Measurements from ENCODE around the gene TINAG.
"Not testable (repeated sequence)": the region's sequence is repeated elsewhere in the genome, so short reads cannot be mapped to it uniquely, and the experiment has no call there.

TINAG gene

GRCh38 chr6:54310377-54311152, 2.3 kb downstream of the TINAG start:
- DNase-seq = no peak

- no peak for DNase-seq
These were observed 7.4 kb downstream of the TINAG start for GRCh38 chr6:54315656-54316055.

GRCh38 chr6:54320871-54321270, 12.6 kb downstream of the TINAG start:
- no peak for DNase-seq

GRCh38 chr6:54327631-54328030, 19.4 kb downstream of the TINAG start:
- DNase-seq = no peak

- DNase-seq = not testable (repeated sequence)
These were observed 23.3 kb downstream of the TINAG start for GRCh38 chr6:54331571-54331970.

- no peak for DNase-seq
These were observed 27.6 kb downstream of the TINAG start for GRCh38 chr6:54335871-54336270.

GRCh38 chr6:54353975-54354374, 45.7 kb downstream of the TINAG start:
- no peak for DNase-seq

- no peak for DNase-seq
These were observed 46.4 kb downstream of the TINAG start for GRCh38 chr6:54354608-54355007.

- DNase-seq = no peak
These were observed 48.9 kb downstream of the TINAG start for GRCh38 chr6:54357141-54357540.

GRCh38 chr6:54361188-54361587, 52.9 kb downstream of the TINAG start:
- DNase-seq = no peak

- DNase-seq = no peak
These were observed 53.5 kb downstream of the TINAG start for GRCh38 chr6:54361734-54362133.

- DNase-seq = no peak
These were observed 58.6 kb downstream of the TINAG start for GRCh38 chr6:54366667-54367327.

GRCh38 chr6:54377776-54378175, 69.5 kb downstream of the TINAG start:
- no peak for DNase-seq

GRCh38 chr6:54386295-54386694, 78.1 kb downstream of the TINAG start:
- DNase-seq = no peak

- no peak for DNase-seq
These were observed 82.1 kb downstream of the TINAG start for GRCh38 chr6:54390362-54390761.

- no peak for DNase-seq
These were observed 83.3 kb downstream of the TINAG start for GRCh38 chr6:54391577-54391976.

GRCh38 chr6:54403096-54403495, 94.9 kb downstream of the TINAG start:
- no peak for DNase-seq

- no peak for DNase-seq
These were observed 96.5 kb downstream of the TINAG start for GRCh38 chr6:54404791-54405190.

GRCh38 chr6:54411767-54412166, 103.5 kb downstream of the TINAG start:
- DNase-seq = no peak

- DNase-seq = no peak
These were observed 107.3 kb downstream of the TINAG start for GRCh38 chr6:54415517-54415916.

GRCh38 chr6:54419885-54420284, 111.6 kb downstream of the TINAG start:
- DNase-seq = no peak

GRCh38 chr6:54426995-54427394, 118.8 kb downstream of the TINAG start:
- no peak for DNase-seq

- no peak for DNase-seq
These were observed 119.2 kb downstream of the TINAG start for GRCh38 chr6:54427396-54427937.

- DNase-seq = no peak
These were observed 120.2 kb downstream of the TINAG start for GRCh38 chr6:54428431-54428830.

Data from CD4-positive, alpha-beta T cell treated with Interferon alpha-2 for 1 hour (primary cell).